HG02588 (cell line): ENCODE measurements around the gene ADORA3.

Experiments used
- ATAC-seq: cut with Tn5 transposase; IDR thresholded peaks from one replicate; pipeline ENCODE4 v1.9.1; 2021; ENCODE audit warnings: mild to moderate bottlenecking, moderate library complexity; ENCODE audit not compliant: unreplicated experiment

Gene ADORA3

DNA sequence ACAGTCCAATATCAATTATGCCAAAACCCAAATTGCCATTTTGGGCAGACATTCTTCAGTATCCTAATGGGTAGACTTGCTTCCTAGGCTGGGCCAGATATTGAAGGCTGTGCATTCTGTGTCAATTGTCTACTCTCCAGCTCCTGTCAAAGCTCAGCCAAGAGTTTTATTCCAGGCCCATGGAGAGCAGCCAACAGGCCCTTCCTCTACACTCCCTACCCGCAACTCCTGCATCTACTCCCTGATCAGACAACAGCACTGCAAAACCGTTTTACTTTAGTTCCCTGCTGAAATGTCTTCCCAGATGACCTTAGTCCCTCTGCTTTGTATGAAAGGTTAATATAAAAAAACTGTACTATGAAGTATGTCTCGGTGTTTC lies 6.6 kb upstream of the ADORA3 start:
- no peak for ATAC-seq

DNA sequence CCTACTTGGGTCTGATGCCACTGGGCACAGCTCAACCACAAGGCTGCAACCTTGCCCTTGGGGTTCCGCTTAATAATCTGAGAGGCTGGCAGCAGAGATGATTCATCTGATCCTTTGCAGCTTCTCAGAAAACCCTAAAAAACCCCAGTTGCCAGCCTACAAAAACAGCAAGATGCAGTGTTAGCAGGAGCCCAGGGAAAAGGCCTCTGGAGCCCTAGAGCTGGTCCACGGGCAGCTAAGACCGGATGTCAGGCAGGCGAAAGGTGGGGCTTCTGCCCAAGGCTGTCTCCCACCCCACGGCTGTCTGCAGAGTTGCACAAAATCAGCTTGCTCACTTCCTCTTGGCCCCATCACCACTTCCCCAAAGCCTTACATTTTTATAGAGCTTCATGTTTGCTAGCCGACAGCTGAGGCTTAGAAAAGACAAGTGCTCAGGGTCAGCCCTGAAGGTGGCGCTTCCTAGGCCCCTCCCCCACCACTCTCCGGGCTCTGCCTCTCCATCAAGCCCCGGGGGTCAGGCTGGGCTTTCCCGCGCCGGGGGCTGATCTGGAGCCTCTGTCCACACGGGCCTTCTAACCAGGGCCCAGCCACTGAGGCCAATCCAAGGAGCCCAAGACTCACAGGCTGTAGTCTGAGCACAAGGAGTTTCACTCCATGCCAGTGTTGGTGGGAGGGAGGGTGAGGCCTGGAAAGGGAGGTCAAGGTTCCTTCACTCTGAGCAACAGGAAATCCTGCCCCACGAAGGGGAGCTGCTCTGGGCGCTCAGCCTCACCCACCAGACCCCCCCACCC lies 4.2 kb upstream of the ADORA3 start:
- ATAC-seq: peak; percentile 41

DNA sequence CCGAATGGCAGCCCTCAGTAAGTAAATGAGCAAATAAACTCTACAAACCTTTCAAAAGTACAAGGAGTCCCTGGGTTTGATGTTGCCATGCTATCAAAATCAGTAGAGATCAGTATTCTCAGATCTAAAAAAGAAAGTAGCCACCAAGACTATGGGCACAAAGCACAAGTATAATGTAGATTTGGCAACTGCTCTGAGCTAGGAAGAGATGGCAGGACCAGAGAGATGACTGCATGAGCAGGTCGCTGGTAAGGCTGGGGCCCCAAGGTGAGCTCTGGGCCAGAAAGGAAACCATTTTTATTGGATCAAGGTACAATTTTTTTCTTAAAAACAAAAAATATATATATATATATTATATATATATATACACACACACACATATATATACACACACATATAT lies 3.1 kb upstream of the ADORA3 start:
- no peak for ATAC-seq

DNA sequence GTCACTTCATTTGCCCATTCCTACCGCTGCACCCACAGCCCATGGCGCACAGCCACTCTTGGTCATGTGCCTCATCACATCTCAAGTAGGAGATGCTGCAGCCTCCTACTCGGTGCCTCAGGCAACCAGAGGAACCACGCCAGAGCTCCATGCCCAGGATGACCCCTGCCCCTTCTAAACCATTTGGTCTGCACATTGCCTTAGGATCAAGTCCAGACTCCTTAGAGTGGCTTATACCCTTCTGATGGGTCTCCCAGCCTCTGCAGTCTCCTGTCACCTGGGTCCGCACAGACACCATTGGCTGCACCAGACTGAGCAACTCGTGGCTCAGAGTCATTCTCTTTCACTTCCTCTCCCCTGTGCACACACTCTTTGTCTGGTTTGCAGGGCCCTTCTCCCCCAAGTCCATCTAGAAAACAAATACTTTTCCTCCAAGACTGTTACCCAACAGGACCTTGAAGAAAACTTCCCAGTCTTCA lies 2.2 kb upstream of the ADORA3 start:
- ATAC-seq: peak; percentile 50

DNA sequence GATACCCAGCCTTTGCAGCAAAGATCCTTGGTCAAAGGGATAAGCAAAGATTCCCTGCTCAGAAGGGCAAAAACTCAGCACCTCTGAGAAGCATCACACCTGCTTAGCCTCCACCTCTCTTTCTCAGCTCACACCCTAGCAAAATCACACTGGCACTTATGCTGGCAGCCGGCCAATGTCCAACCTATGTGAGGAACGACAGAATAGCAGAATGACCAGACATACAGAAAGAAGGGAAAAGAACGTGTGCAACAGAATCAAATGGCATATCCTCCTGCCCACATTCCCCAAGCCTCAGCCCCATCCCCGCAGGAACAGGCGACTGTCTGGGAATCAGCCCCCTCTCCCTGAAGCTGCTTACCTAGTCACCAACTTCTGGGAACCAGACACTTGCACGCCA lies 664 bp upstream of the ADORA3 start:
- no peak for ATAC-seq

DNA sequence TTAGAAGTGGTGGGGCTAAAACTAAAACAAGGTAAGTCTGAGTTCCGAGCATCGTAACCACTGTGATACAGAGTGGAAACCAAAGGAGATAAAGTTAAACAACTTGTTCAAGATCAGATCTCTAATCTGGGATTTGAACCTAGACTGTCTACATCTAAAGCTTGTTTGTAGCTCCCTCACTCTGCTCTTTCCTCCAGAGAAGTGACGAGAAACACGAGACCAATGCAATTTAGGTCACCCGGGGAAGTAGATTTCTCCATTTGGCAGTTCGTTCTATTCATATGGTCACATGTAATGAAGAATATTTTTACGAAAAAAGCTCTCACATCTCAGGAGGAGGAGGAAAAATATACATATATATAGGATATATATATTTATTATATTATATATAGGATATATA lies 1.8 kb downstream of the ADORA3 start:
- no peak for ATAC-seq

DNA sequence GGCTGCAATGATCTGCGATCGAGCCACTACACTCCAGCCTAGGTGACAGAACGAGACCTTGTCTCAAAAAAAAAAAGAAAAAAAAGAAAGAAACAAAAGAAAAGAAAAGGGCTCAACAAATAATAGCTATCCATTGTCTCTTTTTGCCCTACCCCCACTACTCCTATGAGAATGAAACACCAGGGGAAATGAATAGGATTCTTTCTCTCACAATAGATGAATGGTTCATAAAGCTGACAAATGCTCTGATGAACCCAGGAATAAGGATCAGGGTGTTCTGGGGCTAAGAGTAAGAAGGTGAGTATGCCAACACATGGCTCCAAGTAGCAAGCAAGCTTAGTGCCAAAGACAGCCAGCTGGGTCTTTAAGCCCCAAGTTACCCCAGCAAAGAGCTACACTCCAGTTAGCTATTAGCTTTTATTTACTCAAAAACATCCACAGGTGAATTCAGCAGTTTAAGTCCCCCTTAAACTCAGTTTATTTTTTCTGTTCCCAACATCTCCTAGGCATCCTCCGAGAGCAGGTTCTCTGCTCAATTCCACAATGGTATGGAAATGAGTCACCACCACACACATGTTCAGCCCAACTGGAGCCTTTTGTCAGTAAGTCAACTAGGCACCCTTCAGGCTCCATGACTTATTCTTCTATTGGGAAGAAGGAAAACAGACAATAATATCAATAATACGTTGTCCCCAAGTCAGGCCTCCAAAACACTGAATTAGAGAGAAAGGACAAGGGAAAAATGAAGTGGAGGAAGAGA lies 4.2 kb downstream of the ADORA3 start:
- ATAC-seq: no peak

DNA sequence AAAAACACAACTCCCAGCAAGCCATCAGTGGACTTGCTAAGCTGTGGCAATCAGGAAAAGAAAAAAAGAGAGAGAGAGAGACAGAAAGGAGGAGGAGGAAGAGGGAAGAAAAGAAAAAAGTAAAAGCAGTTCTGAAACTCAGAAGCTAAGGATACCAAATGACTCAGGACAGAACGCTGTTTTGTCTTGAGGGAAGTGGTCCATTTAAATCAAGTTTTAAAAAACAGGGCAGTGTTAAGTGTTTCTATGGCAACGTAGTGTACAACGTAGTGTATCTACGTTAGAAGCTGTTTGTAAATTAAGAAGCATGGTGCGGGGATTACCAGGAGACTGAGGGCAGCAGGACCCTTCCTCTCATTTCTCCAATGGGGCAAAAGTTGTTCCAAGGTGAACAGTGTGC lies 5.8 kb downstream of the ADORA3 start:
- ATAC-seq: no peak

DNA sequence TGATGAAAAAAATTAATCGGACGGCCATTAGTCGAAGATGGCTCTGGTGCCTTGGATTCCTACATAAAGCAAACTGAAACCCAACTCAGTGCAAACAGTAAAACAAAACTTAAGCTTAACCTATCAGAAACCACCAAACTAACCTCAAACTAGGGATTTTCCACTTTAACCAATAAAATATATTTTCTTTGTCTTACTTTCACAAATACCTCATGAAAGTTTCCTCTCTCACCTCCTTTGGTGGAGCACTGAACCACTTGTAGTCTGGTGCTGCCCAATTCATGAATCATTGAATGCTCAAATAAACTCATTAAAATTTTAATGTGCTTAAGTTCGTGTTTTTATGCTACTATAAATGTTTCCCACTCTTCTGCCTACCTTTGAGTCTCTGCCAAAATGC lies 7.0 kb downstream of the ADORA3 start:
- no peak for ATAC-seq

DNA sequence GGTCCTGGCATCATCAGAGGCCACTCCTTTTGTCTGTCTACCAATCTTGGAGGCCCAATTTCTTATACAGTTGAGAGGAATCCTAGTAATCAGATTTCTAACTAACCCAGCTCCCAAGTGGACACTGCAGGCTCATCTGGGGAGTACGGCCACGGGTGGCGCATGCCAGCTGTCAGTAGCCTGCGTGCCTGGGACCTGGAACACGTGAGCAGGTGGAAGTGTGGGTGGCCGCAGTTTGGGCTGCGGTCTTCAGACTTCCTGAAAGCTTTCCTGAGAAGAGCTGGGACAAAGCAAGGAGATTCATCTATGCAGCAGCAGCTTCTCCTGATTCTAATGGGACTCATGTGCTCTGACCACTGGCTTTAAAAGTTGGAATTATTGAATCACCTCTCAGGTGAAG lies 12.4 kb downstream of the ADORA3 start:
- no peak for ATAC-seq

DNA sequence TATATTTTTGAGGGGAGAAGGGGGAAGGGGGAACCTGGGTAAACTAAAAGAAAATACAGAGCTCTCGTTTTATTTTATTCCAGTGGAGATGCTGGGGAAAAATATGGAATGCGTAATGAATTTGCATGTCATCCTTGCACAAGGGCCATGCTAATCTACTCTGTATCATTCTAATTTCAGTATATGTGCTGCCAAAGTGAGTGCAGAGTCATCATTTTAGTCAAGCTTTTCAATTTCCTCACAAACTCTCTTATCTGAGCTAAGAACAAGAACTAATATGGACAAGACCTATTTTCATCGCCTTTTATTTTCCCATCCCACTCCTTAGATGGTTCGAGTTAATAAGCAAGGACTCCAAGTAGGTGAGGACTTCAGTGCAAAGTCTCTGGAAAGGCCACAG lies 13.2 kb downstream of the ADORA3 start:
- ATAC-seq: no peak

DNA sequence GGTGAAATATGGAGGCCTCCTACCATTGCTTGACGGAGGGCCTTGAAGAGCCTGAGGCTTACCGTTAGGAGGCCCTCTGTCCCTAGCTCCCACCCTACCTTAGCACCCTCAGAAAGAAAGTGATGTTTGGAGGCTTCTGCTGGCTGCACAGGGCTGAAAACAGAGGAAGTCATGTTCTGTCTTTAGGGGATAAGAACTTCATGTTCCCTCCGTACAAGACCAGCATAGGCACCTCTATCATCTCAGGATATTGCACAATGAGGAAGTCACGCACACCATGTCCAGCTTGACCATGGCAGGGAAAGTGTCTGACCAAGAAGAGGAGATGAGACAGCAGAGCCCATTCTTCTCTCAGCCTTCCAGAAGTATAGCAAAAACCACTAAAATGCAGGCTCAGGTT lies 13.8 kb downstream of the ADORA3 start:
- no peak for ATAC-seq

DNA sequence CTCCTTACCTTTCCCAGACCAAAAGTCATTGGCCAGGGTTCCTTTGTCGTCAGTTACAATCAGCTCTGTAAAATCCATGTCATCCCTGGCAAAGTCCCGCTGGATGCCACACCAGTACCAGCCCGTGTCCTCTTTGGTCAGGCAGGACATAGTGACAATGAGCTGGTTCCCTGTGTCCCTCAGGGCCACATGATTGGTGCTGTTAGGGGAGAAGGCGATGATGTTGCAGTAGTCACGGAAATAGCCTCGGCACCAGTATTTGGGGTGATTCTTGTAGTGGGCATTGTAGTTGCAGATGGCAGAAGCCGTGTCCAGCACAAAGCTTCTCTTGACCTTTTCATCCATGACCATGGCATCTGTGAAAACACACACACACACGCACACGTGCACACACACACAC lies 14.8 kb downstream of the ADORA3 start:
- no peak for ATAC-seq

DNA sequence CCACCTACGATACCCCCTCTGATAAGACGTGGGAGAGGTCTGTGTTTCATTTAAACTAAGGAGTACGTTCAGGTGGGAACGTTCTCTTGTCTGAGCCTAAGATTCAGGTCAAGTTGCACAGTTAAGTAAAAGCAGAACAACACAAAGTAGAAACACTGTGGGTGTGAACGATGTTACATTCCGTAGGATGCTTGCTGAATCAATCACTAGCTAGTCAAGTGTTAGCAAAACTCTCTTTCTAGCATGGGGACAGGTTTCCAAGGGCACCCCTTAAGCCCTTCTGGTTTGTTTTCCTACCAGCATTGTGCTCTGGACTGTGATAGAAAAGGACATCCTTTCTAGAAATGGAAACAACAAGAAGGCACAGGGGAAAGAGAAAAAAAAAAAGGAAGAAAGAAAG lies 16.3 kb downstream of the ADORA3 start:
- ATAC-seq: no peak

DNA sequence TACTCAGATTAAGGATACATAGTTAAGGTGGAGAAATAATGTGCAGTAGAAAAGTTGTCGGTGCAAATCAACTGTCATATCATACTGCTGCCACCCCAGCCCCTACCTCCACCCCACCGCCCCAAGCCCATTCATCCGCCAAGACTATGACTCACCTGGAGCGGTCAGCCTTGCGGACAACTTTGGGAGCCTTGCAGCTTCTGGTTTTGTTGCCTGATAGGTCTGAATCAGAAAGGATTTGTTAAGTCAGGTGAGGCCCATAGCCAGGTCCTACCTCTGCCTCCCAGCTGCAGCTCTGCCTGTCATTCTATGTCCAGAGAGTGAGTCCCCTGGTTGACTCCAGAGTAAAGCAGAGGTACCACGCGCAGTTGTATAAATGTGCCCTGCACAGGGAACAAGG lies 17.0 kb downstream of the ADORA3 start:
- ATAC-seq: no peak

DNA sequence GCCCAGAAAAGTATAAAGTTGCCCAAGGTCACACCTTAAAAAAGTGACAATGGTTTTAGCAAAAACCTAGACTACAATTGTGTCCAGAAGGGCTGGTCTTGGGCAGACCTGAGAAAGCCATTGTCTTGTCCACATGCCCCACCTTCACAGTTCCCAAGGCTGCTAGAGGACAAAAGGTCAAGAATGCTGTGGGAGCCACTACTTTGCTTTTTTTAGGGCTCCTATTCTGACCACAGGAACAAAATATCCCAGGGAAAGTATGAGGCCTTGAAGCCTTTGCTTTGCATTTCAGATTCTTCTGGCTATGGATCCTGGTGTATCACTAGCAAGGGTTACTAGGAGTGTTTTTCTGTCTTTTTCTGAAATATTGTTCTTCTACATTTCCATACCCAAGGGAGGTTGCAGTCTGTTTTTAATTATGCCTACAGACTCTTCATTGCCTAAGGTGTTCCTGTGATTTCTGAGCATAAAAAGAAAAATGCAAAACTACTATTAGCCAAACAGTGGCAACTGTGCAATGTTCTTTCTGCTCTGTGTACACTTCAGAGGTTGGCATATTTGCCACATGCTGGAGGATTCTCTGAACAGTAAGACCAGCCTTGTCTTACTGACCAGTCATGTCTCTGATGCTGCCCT lies 18.9 kb downstream of the ADORA3 start:
- no peak for ATAC-seq

DNA sequence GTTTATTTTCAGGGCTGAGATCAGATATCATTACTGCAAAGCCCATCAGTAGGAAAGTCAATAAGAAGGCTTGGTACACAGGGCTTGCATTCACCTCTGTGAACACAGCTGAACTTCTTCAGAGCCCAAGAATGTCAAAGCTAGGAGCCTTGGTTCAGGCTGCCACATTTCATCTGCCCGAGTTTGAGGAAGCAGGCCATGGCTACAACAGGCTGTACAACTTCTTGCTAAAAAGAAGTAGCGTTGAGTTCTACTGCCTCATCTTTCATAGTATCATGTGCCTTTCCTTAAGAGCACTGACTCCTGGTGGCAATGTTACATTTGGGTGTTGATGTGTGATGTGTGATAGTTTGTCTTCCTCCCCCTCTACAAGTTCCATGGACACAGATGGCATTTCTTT lies 19.6 kb downstream of the ADORA3 start:
- ATAC-seq: no peak

DNA sequence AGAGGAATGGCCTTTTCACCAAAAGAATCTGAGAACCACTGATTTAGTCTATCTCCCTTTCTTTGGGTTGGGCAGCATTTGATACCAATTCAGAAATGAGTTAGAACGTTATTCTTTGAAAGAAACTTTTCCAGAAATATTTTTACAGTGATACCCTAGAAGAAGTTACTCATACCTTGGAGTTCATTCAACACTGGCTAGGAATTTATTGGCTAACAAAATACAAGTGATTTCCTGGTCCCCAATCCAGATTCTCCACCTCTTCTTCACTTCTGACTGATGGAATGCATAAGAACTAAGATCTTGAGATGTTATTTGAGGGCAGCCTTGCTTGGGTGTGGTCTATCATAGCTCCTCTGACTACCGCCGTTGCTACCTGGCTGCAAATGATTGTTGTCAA lies 20.3 kb downstream of the ADORA3 start:
- ATAC-seq: no peak

DNA sequence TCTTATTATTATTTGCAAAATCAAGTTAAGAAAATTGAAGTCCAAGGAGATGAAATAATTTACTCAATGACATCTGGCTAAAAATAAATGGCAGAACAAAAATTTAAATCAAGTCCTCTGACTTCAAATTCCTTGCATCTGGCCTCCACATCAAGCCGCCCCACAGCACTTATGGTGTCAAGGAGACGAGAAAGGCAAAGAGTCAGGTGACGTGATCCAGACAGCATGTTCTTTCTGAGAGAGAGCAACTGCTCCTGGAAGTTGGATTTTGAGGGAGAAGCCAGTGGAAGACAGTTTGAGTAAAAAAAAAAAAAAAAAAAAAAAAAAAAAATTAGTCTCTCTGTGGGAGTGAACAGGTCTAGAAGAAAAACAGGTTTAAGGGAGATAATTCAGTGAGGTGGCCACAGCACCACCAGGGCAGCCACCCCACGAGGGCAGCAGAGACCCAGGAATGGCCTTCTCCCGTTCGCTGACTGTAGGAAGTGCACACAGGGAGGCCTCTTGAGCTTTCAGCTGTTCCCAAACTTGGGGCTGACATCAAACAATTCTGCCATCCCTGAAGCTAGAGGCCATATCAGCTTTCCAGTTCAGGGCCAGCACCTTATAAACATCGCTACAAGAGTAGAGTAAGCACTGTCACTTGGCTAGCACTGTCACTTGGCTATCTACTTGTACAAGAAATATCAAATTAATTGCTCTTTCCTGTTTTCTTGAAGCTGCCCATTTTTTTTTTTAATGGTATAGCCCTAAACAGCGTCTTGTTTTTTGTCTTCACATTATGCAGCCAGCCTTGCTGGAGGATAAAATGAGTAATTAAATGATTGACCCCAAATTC lies 21.8 kb downstream of the ADORA3 start:
- ATAC-seq: no peak

DNA sequence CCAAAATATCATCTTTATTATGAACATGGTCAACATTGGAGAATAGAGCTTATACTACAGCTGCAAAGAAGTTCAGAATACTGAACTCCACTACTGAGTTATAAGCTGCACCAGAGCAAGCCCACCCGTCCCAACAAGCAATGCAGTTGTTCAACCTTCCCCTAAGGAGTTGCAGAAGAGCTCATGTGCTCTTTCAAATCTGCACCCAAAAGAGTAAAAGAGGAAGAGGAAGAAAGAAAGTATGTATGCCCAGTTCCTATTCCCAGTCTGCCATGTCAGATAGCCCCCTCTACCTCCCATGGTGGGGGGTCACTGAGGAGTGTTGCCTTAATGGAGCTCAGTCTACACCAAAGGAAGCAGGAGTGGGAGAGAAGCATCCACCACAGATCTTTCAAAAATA lies 22.8 kb downstream of the ADORA3 start:
- no peak for ATAC-seq

DNA sequence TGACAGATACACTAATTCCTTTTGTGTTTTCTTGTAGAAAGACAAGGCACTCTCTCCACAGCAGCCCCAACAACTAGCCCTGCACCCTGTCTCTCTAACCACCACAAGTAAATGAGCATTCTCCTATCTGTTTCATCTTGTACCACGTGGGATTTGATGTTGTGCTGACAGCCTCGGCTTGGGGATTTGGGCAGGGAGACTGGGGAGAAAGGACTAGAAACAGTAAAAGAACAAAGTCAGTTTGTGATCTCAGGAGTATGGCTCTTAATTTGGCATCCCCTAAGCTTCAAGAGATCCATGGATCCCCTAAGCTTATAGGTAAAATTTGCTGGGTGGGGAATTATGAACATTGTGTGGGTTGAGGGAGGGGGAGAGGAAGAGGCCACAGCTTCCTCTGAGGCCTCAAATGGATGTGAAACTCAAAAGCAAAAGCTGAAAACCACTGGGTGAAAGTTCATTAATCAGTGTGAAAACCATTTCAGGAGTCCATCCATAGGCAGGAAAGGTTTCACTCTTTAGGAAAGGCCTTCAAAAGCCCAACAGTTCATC lies 26.6 kb downstream of the ADORA3 start:
- ATAC-seq: no peak
